ENCODE measurements around the gene HUNK.
"Not testable (repeated sequence)": the region's sequence is repeated elsewhere in the genome, so short reads cannot be mapped to it uniquely, and the experiment has no call there.

HUNK gene

GRCh38 chr21:31869750-31870149, 3.1 kb upstream of the HUNK start:
- in situ Hi-C loops (cut with HindIII; ENCODE audit: low sequenced_read_pairs): no loop called here

GRCh38 chr21:31870472-31871193, 2.2 kb upstream of the HUNK start:
- in situ Hi-C loops (cut with HindIII; ENCODE audit: low sequenced_read_pairs): no loop called here

GRCh38 chr21:31871371-31871770, 1.4 kb upstream of the HUNK start:
- in situ Hi-C loops (cut with HindIII; ENCODE audit: low sequenced_read_pairs): not testable (repeated sequence)

- in situ Hi-C loops (cut with HindIII; ENCODE audit: low sequenced_read_pairs): no loop called here
These were observed 758 bp upstream of the HUNK start for GRCh38 chr21:31872072-31872451.

GRCh38 chr21:31873275-31873695, 465 bp downstream of the HUNK start:
- in situ Hi-C loops (cut with HindIII; ENCODE audit: low sequenced_read_pairs): no loop called here

GRCh38 chr21:31873696-31874599, 1.1 kb downstream of the HUNK start:
- in situ Hi-C loops (cut with HindIII; ENCODE audit: low sequenced_read_pairs): no loop called here

GRCh38 chr21:31874812-31875212, 2.0 kb downstream of the HUNK start:
- in situ Hi-C loops (cut with HindIII; ENCODE audit: low sequenced_read_pairs): no loop called here

GRCh38 chr21:31875496-31876015, 2.7 kb downstream of the HUNK start:
- in situ Hi-C loops (cut with HindIII; ENCODE audit: low sequenced_read_pairs): no loop called here

GRCh38 chr21:31877463-31877957, 4.7 kb downstream of the HUNK start:
- in situ Hi-C loops (cut with HindIII; ENCODE audit: low sequenced_read_pairs): no loop called here

GRCh38 chr21:31878831-31879230, 6.0 kb downstream of the HUNK start:
- in situ Hi-C loops (cut with HindIII; ENCODE audit: low sequenced_read_pairs): no loop called here

- in situ Hi-C loops (cut with HindIII; ENCODE audit: low sequenced_read_pairs): no loop called here
These were observed 6.4 kb downstream of the HUNK start for GRCh38 chr21:31879241-31879650.

GRCh38 chr21:31879911-31880310, 7.1 kb downstream of the HUNK start:
- in situ Hi-C loops (cut with HindIII; ENCODE audit: low sequenced_read_pairs): no loop called here

GRCh38 chr21:31880816-31881215, 8.0 kb downstream of the HUNK start:
- in situ Hi-C loops (cut with HindIII; ENCODE audit: low sequenced_read_pairs): no loop called here

- in situ Hi-C loops (cut with HindIII; ENCODE audit: low sequenced_read_pairs): no loop called here
These were observed 9.9 kb downstream of the HUNK start for GRCh38 chr21:31882711-31883110.

- in situ Hi-C loops (cut with HindIII; ENCODE audit: low sequenced_read_pairs): no loop called here
These were observed 12.3 kb downstream of the HUNK start for GRCh38 chr21:31885146-31885545.

GRCh38 chr21:31886915-31887314, 14.1 kb downstream of the HUNK start:
- in situ Hi-C loops (cut with HindIII; ENCODE audit: low sequenced_read_pairs): no loop called here

GRCh38 chr21:31887391-31887841, 14.6 kb downstream of the HUNK start:
- in situ Hi-C loops (cut with HindIII; ENCODE audit: low sequenced_read_pairs): no loop called here

- in situ Hi-C loops (cut with HindIII; ENCODE audit: low sequenced_read_pairs): no loop called here
These were observed 16.1 kb downstream of the HUNK start for GRCh38 chr21:31888936-31889371.

GRCh38 chr21:31889460-31889859, 16.6 kb downstream of the HUNK start:
- in situ Hi-C loops (cut with HindIII; ENCODE audit: low sequenced_read_pairs): no loop called here

GRCh38 chr21:31892686-31893085, 19.9 kb downstream of the HUNK start:
- in situ Hi-C loops (cut with HindIII; ENCODE audit: low sequenced_read_pairs): no loop called here

GRCh38 chr21:31893851-31894415, 21.1 kb downstream of the HUNK start:
- in situ Hi-C loops (cut with HindIII; ENCODE audit: low sequenced_read_pairs): no loop called here
